ENCODE data around the gene WDR90.

GRCh38 chr16:686459-687260, 37.5 kb downstream of the WDR90 start:
- TF ChIP-seq CTCF (conservative IDR thresholded peaks at IDR 0.05; ENCODE audit: low read length) (no peak), EZH2phosphoT487 (IDR thresholded peaks at IDR 0.05; ENCODE audit: borderline replicate concordance) (no peak)
